Raji (cell line): ENCODE data around the gene CHD1.

Experiments used
- POLR2A ChIP-seq: IDR thresholded peaks from 2 replicates; pipeline ENCODE4 v1.6.1; 2011; ENCODE audit warnings: low read depth, low read length, control low read depth; ENCODE audit not compliant: insufficient read depth

The CHD1 gene

GRCh38 chr5:98805070-98805469, 123.7 kb downstream of the CHD1 start:
- TF ChIP-seq POLR2A, result no peak

GRCh38 chr5:98804066-98804465, 124.7 kb downstream of the CHD1 start:
- TF ChIP-seq POLR2A, result no peak
